HCT116 (cell line): Measurements from ENCODE around the gene PPM1H.

Experiments
- CBX3 ChIP-seq: IDR thresholded peaks from 2 replicates; pipeline ENCODE4 v1.6.1; 2012; ENCODE audit warnings: low read depth
- CEBPB ChIP-seq: IDR thresholded peaks from 2 replicates; pipeline ENCODE4 v1.6.1; 2012; ENCODE audit warnings: low read depth
- CTCF ChIP-seq, 3 experiments: fragments of 200-600 bp in 1 of 3; sonication (generic) in 1 of 3; IDR thresholded peaks in 2 of 3; conservative IDR thresholded peaks in 1 of 3; 2 replicates each; pipeline ENCODE4 v1.5.1; 2012 to 2017; ENCODE audit warnings: low read depth in 2 of 3, low read length in 2 of 3, antibody characterized with exemption in 1 of 3, borderline replicate concordance in 1 of 3, control low read depth in 1 of 3, mild to moderate bottlenecking in 1 of 3, mixed read lengths in 1 of 3, mixed run types in 1 of 3, moderate library complexity in 1 of 3; ENCODE audit not compliant: insufficient read depth in 1 of 3
- EZH2 ChIP-seq: fragments of 200-600 bp; sonication (generic); IDR thresholded peaks from 2 replicates; pipeline ENCODE4 v1.6.1; 2017; ENCODE audit warnings: antibody characterized with exemption, mixed run types
- EZH2phosphoT487 ChIP-seq: fragments of 200-600 bp; IDR thresholded peaks from 2 replicates; pipeline ENCODE4 v1.6.1; 2018; ENCODE audit warnings: antibody characterized with exemption, borderline replicate concordance
- JUND ChIP-seq: IDR thresholded peaks from 2 replicates; pipeline ENCODE4 v1.6.1; 2012
- MAX ChIP-seq: IDR thresholded peaks from 2 replicates; pipeline ENCODE4 v1.6.1; 2012
- POLR2A ChIP-seq: IDR thresholded peaks from 2 replicates; pipeline ENCODE4 v1.7.0; 2011; ENCODE audit warnings: borderline replicate concordance; ENCODE audit not compliant: insufficient read depth, insufficient read length; ENCODE audit errors: extremely low read depth
- POLR2AphosphoS5 ChIP-seq: IDR thresholded peaks from 2 replicates; pipeline ENCODE4 v1.6.1; 2011; ENCODE audit warnings: mild to moderate bottlenecking, low read depth, low read length, moderate library complexity
- RAD21 ChIP-seq: IDR thresholded peaks from 2 replicates; pipeline ENCODE4 v1.6.1; 2012; ENCODE audit warnings: low read depth, mild to moderate bottlenecking
- REST ChIP-seq: IDR thresholded peaks from 2 replicates; pipeline ENCODE4 v1.6.1; 2012; ENCODE audit warnings: low read depth
- SIN3A ChIP-seq: IDR thresholded peaks from 2 replicates; pipeline ENCODE4 v1.6.1; 2012; ENCODE audit warnings: low read depth
- TCF7L2 ChIP-seq: IDR thresholded peaks from 2 replicates; pipeline ENCODE4 v1.7.0; 2011; ENCODE audit warnings: borderline replicate concordance, inconsistent platforms; ENCODE audit not compliant: insufficient read depth, insufficient read length; ENCODE audit errors: extremely low read depth
- ZNF274 ChIP-seq: fragments of 200-500 bp; sonication (Bioruptor generic); IDR thresholded peaks from 2 replicates; pipeline ENCODE4 v1.6.1; 2014; ENCODE audit warnings: mild to moderate bottlenecking, low read depth, low read length, inconsistent platforms

GRCh38 chr12:62670986-62671720 is 263.8 kb downstream of the PPM1H start:
- TF ChIP-seq MAX (no peak), EZH2 (no peak), CEBPB (no peak), JUND (no peak), CTCF (IDR thresholded peaks at IDR 0.05 in 2 of 3, conservative IDR thresholded peaks at IDR 0.05 in 1 of 3; ENCODE audit: borderline replicate concordance in 1 of 3, insufficient read depth in 1 of 3, low read depth in 2 of 3, low read length in 2 of 3) (no peak), EZH2phosphoT487 (no peak), POLR2A (no peak), SIN3A (no peak), REST (no peak), CBX3 (no peak), ZNF274 (no peak), RAD21 (no peak), POLR2AphosphoS5 (no peak), TCF7L2 (no peak)
